CD4-positive, alpha-beta T cell treated with Interleukin-12 subunit alpha and Interleukin-12 subunit beta, for 1 hour (primary cell): Measurements from ENCODE around the gene XIRP2.

ENCODE experiments used
- DNase-seq: peaks from one replicate; pipeline ENCODE4 v3.0.0-alpha.2; 2020

The XIRP2 gene

DNA sequence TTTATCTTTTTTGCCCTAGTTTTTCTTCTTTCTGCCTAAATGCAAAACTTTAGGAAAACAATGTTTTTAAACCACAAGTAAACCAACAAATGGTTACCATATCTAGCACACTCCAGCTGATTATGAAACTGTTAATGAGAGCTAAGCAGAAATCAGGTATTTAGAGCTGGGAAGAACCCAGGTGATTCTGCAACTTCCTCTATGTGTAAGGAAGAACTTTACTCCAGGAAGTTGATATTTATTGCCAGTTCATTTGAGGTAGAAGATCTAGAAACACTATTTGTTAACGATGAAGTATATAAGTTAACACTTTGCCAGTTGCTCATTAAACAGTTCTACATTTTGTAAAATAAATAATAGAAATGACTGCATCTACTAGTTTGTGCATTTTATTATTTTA is 409.7 kb downstream of the XIRP2 start:
- DNase-seq = no peak
